ENCODE data around the gene DAPK1. TPM values are rescaled to one million over a fixed set of nuclear protein-coding genes. Genes with fewer than 3 reads are reported as not detected.

Gene DAPK1
- total and polyA plus RNA-seq, 2 donors (not counting 1 experiment from before 2014, with no cell fraction given), result 1.7 to 2.8 TPM

DNA sequence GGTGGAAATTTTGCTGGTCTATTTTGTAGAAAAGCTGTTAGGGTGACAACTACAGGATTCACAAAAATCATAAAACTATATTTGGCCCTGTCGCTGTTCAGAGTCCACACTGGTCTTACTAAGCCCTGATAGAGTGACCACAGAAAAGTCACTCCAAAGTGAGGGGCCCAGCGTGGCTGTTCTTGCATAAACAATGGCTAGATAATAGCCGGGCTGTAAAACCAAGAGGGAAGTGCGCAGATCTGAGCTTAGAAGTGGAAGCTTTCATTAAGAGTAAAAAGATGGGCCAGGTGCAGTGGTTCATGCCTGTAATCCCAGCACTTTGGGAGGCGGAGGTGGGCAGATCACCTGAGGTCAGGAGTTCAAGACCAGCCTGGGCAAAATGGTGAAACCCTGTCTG, 212.8 kb downstream of the DAPK1 start:
- no peak overlapping the region for H2AFZ ChIP-seq (ENCODE audit: insufficient read depth, low read depth, low read length, poor library complexity, severe bottlenecking)
- H3K27ac Mint-ChIP-seq, result no peak overlapping the region
- POLR2A ChIA-PET, result no interaction called here
- no peaks in the 10 kb centered on the region for H3K9me3 Mint-ChIP-seq (ENCODE audit: insufficient read depth)
- 93% methylated on average over 5 of the region's 5 CpGs for WGBS (ENCODE audit: insufficient coverage)
- H3K4me3 Mint-ChIP-seq, result no peak overlapping the region
- ATAC-seq (ENCODE audit: low read depth) (no peak), DNase-seq (no peak)
- no peak overlapping the region for H3K4me3 ChIP-seq (ENCODE audit: control extremely low read depth in 1 of 5, extremely low read depth in 1 of 5, insufficient read depth in 1 of 5, low read depth in 2 of 5, low read length in 4 of 5)
- CTCF ChIA-PET, result no interaction called here
- H3K79me2 ChIP-seq (ENCODE audit: control insufficient read depth, insufficient read depth, low read length), result no peaks in the 10 kb centered on the region
- H4K20me1 ChIP-seq (ENCODE audit: control insufficient read depth, insufficient read depth, low read length, poor library complexity, severe bottlenecking), result no peaks in the 10 kb centered on the region
- H3K4me2 ChIP-seq (replicated peaks; ENCODE audit: low read depth, low read length, poor library complexity, severe bottlenecking), result no peak overlapping the region
- H3K9me3 ChIP-seq (ENCODE audit: control extremely low read depth in 1 of 3, control insufficient read depth in 2 of 3, insufficient read depth in 1 of 3, low read length in 2 of 3), result peaks cover 0 to 10% (median 0%) of the 10 kb centered on the region in 3 donors
- intact Hi-C loops (cut with micrococcal nuclease), result no loop called here
- H3K36me3 ChIP-seq (replicated peaks in 1 of 2; ENCODE audit: control extremely low read depth in 1 of 2, control insufficient read depth in 1 of 2, extremely low read depth in 1 of 2, insufficient read depth in 2 of 2, low read length in 1 of 2), result no peaks in the 10 kb centered on the region
- no peaks in the 10 kb centered on the region for H3K27me3 ChIP-seq (replicated peaks in 1 of 4; ENCODE audit: control extremely low read depth in 1 of 4, control insufficient read depth in 3 of 4, insufficient read depth in 4 of 4, low read length in 3 of 4)
- no peaks in the 10 kb centered on the region for H3K27me3 Mint-ChIP-seq
- H3K27ac ChIP-seq (ENCODE audit: low read length in 2 of 2), result no peak overlapping the region
- H3K9ac ChIP-seq (ENCODE audit: low read length), result no peak overlapping the region
- H3K4me1 Mint-ChIP-seq, result no peaks in the 10 kb centered on the region
- no peaks in the 10 kb centered on the region for H3K4me1 ChIP-seq (ENCODE audit: control insufficient read depth in 2 of 2, insufficient read depth in 2 of 2, low read length in 2 of 2)
- TF ChIP-seq CTCF (IDR thresholded peaks at IDR 0.05), result no peak
- no peak for TF ChIP-seq EZH2 (IDR thresholded peaks at IDR 0.05; ENCODE audit: borderline replicate concordance, insufficient read depth, low read depth, low read length, poor library complexity, severe bottlenecking)

DNA sequence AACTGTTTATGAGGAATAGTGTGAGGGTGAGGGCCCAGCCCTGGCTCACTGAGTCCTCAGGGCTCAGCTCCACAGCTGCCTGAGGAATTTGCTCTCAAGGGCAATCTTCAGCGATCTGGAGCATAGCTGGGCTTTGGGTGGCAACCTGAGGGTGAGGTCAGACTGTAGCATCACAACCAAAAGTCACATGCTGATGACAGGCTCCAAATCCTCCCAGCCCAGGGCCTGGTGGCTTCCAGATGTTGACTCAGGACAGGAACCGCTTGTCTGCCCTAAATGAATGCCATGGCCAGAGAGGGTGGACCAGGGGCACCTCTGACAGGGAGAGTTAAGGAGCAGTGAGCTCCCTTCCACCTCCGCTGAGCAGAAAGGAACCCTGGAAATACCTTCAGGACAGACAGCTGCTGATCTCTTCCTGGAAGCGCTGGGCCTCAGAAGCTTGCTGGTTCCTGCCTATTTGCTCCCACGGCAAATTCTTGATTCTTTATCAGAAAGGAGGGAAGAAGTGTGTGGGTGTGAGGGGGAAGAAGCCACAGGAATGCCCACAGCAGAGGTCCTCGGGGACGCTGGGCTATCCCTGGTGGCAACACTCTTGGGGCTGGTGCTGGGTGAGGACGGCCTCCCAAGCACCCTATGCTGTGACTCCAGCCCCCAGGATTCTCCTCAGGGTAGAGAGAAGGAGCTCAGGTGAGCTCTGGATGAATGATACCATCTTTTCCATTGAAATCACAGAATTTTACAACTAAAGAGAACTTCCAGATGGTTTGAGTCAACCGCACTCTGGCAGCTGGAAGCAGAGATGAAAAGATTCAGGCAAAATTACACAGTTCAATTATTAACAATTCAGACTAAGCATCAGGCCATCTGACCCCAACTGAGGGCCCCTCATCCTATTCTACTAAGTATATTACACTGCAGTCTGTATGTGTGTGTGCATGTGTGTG, 214.5 kb downstream of the DAPK1 start:
- intact Hi-C loops (cut with micrococcal nuclease), result no loop called here
- ATAC-seq (ENCODE audit: low read depth), result no peak
- H3K4me1 ChIP-seq (ENCODE audit: control insufficient read depth in 2 of 2, insufficient read depth in 2 of 2, low read length in 2 of 2), result no peaks in the 10 kb centered on the region

More for the DNA sequence above, 214.5 kb downstream of the DAPK1 start:
- WGBS (ENCODE audit: insufficient coverage), result 73% methylated on average over 8 of the region's 9 CpGs
- no peaks in the 10 kb centered on the region for H3K27me3 Mint-ChIP-seq
- no peak overlapping the region for H3K4me3 Mint-ChIP-seq
- H3K9me3 Mint-ChIP-seq (ENCODE audit: insufficient read depth), result no peaks in the 10 kb centered on the region
- Histone ChIP-seq H3K36me3 (replicated peaks in 1 of 2; ENCODE audit: control extremely low read depth in 1 of 2, control insufficient read depth in 1 of 2, extremely low read depth in 1 of 2, insufficient read depth in 2 of 2, low read length in 1 of 2) (no peaks in the 10 kb centered on the region), H3K9ac (ENCODE audit: low read length) (no peak overlapping the region), H3K27ac (ENCODE audit: low read length in 2 of 2) (no peak overlapping the region), H2AFZ (ENCODE audit: insufficient read depth, low read depth, low read length, poor library complexity, severe bottlenecking) (no peak overlapping the region), H3K4me2 (replicated peaks; ENCODE audit: low read depth, low read length, poor library complexity, severe bottlenecking) (no peak overlapping the region), H3K4me3 (ENCODE audit: control extremely low read depth in 1 of 5, extremely low read depth in 1 of 5, insufficient read depth in 1 of 5, low read depth in 2 of 5, low read length in 4 of 5) (no peak overlapping the region), H3K27me3 (replicated peaks in 1 of 4; ENCODE audit: control extremely low read depth in 1 of 4, control insufficient read depth in 3 of 4, insufficient read depth in 4 of 4, low read length in 3 of 4) (no peaks in the 10 kb centered on the region), H3K79me2 (ENCODE audit: control insufficient read depth, insufficient read depth, low read length) (no peaks in the 10 kb centered on the region), H3K9me3 (ENCODE audit: control extremely low read depth in 1 of 3, control insufficient read depth in 2 of 3, insufficient read depth in 1 of 3, low read length in 2 of 3) (peaks cover 0 to 1% (median 0%) of the 10 kb centered on the region in 3 donors), H4K20me1 (ENCODE audit: control insufficient read depth, insufficient read depth, low read length, poor library complexity, severe bottlenecking) (no peaks in the 10 kb centered on the region)
- DNase-seq, result no peak
- CTCF ChIA-PET, result no interaction called here
- TF ChIP-seq EZH2 (IDR thresholded peaks at IDR 0.05; ENCODE audit: borderline replicate concordance, insufficient read depth, low read depth, low read length, poor library complexity, severe bottlenecking) (no peak), CTCF (IDR thresholded peaks at IDR 0.05) (no peak)
- POLR2A ChIA-PET, result no interaction called here
- no peak overlapping the region for H3K27ac Mint-ChIP-seq
- H3K4me1 Mint-ChIP-seq, result no peaks in the 10 kb centered on the region
